GM04504 (cell line): Measurements from ENCODE around the gene MYL4.
"Not testable (repeated sequence)": the region's sequence is repeated elsewhere in the genome, so short reads cannot be mapped to it uniquely, and the experiment has no call there.

ENCODE experiments used
- DNase-seq: peaks from one replicate; pipeline ENCODE4 v3.0.0-alpha.2; 2012; ENCODE audit warnings: low read depth

MYL4 gene

DNA sequence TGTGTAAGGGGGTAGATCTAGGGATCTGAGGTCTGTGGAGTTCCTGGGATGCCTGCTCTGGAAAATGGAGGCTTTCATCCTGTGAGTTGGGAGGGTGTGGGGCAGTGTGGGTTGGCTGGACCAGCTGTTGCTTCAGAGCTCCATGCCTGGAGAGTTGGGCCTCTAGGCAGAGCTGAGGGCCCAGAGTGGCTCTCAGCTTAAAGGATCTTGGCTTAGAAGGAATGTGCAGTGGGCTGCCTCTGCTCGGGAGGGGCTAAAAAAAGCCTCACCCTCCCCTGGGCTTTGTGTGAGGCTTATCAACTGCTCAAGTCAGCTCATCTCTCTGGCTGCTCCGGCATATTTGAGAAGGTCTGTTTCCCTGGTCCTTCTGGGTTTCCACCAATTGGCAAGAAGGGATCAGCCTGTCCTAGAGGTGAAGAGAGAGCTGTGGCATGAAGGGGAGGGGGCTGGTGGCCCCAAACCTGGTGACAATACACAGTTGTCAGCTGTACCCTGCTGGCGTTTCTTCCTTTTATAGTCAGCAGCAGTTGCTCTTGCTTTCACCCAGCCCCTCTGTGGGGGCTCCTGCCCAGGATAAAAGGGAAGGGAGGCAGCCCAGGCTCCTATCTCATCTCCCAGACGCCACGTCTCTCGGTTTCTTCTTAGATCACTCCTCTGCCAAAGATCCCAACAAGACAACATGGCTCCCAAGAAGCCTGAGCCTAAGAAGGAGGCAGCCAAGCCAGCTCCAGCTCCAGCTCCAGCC is at the start of gene MYL4:
Gene MYL4 (plus strand): TSS at position 605 of the 745 bp plus-strand sequence. CDS start 75 bp downstream, at position 680.
- DNase-seq = no peak

DNA sequence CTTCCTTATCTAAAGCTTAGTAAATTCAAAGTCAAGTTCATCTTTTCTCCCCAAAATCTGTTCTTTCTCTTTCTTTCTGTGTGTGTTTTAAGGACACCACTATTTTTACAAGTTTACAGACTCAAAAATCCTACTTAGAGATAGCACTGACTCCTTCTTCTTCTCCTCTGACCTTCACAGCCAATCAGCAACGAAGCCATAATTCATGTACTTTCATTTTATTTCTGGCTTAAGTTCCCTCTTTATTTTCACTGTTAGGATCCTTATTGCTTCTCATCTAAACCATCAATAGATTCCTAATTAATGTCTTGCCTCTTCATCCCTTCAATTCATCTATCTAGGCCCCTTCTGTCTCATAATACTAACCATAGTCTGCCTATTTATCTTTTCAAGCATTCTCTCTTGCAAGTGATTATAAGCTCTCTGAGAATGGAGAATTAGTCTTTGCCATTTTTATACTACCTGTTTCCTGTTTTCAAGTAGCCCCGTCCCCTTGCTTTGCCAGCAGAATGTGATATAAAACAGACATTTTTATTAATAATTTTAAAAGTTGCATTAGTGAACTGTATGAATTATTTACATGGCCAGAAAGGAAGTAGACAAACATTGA is 47.0 kb upstream of the MYL4 start:
- DNase-seq = no peak

DNA sequence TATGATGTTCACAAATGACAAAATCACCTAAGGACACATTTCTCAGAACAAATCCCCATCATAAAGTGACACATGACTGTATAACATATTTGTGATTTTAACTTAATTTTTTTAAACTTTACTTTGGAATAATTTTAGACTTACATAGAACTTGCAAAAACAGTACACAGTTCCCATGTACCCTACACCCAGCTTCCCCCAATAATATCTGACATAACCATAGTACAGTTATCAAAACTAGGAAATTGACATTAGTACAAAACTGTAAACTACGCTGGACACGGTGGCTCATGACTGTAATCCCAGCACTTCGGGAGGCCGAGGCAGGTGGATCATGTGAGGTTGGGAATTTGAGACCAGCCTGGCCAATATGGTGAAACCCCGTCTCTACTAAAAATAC is 44.9 kb upstream of the MYL4 start:
- DNase-seq = no peak

DNA sequence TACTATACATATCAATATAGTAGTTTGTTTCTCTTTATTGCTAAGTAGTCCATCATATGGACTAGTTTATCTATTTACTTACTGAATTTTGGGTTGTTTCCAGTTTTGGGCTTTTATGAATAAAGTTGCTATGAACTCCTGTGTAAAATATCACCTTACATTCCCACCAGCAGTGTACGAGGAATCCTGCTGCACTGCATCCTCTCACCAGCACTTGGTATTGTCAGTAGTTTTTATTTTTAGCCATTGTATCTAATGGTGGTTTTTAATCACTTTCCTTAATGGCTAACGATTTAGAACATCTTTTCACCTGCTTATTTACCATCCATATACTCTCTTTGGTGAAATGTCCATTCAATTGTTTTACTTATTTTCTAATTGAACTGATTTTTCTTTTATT is 44.0 kb upstream of the MYL4 start:
- no peak for DNase-seq

DNA sequence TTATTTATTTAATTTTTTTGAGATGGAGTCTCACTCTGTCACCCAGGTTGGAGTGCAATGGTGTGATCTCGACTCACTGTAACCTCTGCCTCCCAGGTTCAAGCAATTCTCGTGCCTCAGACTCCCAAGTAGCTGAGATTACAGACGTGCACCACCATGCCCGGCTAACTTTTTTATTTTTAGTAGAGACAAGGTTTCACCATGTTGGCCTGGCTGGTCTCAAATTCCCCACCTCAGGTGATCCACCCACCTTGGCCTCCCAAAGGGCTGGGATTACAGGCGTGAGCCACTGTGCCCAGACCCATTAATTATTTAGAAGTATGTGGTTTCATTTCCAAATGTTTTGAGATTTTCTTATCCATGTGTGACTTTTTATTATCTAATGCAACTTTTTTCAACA is 42.3 kb upstream of the MYL4 start:
- not testable (repeated sequence) for DNase-seq

DNA sequence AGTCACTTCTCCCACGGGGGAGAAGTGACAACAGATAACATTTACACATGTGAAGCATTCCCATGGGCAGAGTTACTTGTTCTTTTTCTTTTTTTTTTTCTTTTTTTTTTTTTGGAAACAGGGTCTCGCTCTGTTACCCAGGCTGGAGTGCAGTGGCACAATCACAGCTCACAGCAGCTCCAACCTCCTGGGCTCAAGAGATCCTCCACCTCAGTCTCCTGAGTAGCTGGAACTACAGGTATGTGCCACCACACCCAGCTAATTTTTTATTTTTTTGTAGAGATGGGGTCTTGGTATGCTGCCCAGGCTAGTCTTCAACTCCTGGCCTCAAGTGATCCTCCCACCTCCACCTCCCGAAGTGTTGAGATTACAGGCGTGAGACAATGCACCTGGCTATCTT is 40.3 kb upstream of the MYL4 start:
- not testable (repeated sequence) for DNase-seq

DNA sequence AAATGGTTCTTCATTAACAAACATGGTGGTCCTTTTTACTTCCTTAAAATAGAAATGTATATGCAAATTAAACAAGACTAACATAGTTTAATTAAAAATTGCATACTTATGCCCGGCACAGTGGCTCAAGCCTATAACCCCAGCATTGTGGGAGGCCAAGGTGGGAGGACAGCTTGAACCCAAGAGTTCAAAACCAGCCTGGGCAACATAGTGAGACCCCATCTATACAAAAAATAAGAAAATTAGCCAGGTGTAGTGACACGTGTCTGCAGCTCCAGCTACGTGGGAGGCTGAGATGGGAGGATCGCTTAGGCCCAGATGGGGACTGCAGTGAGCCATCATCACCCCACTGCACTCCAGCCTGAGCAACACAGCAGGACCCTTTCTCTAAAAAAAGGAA is 38.4 kb upstream of the MYL4 start:
- no peak for DNase-seq

DNA sequence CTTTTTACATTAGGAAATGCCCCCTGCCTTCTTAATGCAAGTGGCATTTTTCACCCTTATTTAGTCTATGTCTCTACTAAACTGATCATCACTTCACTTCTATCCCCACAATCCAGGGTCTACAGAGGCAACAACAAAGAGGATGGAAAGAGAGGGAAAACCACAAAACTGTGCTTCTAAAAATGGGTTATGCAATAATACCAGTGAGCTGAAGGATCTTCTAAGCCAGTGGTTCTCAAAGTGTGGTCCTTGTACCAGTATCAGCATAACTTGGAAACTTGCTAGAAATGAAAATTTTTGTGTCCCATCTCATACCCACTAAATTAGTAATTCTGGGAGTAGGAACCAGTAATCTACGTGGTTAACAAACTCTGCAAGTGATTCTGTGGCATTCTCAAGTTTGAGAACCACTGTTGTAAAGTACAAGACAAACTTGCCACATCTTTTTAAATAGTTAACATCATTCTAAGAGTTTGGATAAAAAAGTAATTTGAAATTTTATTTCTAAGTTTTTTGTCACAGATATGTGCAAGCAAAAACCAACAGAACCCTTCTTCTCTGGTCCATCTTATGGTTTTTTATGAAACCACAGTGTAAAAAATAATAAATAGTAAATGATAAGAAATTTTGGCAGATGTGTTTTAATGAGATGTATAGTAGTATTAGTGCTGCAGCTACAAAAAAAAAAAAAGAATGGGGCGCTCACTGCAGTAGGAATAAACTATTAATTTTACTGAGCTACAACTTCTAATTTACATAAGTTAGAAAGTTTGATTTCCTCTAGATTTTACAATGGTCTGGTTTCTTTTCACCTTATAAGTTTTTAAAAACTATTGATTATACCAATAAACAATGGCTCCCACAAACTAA is 36.2 kb upstream of the MYL4 start:
- DNase-seq = no peak

DNA sequence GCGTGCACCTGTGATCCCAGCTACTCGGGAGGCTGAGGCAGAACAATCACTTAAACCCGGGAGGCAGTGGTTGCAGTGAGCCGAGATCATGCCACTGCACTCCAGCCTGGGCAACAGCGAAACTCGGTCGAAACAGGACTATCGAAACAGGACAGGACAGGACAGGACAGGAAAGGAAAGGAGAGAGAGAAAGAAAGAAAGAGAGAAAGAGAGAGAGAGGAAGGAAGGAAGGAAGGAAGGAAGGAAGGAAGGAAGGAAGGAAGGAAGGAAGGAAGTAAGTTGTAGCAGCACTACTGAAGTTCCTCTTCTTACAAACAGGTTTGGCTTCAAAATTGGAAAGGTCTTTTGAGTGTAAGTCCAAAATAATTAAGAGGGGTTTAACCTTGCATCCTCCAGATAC is 34.3 kb upstream of the MYL4 start:
- DNase-seq = not testable (repeated sequence)

DNA sequence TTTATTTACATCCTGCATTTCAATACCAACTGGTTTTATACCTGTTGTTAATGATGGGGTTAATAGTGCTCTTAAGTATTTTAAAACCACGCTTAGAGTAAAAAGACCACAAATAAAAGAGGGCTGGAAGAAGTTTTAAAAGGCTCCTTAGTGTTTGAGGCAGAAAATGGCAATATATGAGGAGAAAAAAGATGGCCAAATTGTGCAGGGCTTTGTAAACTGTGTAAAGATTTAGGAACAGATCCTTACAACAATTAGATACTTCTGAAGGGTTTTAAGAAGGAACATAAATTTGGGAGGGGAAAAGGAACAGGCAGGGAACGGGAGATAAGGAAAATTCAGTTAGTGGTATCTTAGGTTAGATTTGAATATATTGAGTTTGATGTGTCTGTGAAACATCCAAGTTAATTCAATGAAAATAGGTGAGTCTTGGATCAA is 32.7 kb upstream of the MYL4 start:
- DNase-seq = no peak

DNA sequence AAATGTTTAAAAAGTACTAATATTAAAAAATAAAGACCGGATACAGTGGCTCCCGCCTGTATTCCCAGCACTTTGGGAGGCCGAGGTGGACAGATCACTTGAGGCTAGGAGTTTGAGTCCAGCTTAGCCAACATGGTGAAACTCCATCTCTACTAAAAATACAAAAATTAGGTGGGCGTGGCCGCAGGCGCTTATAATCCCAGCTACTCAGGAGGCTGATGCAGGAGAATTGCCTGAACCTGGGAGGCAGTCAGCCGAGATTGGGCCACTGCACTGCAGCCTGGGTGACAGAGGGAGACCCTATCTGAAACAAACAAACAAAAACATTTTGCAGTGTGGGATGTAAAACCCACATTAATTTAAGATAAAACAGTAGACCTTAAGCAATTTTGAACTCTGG is 31.9 kb upstream of the MYL4 start:
- no peak for DNase-seq

DNA sequence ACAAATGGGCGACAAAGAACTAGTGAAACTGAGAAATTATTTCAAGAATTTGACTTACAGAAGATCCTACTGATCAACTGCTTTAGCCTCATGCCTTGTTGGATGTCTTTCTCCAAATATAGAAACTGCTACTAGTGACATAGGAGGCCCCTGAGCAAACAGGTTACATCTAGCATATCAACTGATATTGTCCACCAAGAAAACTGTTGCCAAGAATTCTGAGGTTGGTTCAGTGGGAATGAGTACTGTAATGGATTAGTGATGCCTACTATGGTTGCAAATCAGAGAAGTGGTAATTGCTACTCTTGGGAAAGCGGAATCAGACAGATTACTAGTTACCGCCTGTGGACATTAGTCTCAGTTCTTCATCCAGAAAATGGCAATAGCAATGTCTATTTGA is 30.0 kb upstream of the MYL4 start:
- no peak for DNase-seq

DNA sequence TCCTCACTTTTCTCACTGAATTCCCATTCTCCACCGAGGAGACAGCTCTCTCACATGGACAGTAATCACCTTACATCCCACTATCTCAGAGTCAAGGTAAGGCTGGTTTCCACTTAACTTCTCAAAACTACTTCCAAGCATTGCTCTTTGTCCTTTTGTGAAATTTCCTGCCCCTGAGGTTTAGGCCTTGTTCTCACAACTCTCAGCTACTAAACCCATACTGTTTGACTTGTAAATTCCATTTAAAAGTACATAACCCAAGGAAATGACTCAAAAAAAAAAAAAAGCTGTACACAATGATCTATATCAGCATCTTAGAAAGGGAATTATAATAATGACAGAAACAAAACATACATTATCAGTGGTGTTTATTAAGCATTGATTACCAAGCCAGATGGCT is 28.8 kb upstream of the MYL4 start:
- DNase-seq = no peak

DNA sequence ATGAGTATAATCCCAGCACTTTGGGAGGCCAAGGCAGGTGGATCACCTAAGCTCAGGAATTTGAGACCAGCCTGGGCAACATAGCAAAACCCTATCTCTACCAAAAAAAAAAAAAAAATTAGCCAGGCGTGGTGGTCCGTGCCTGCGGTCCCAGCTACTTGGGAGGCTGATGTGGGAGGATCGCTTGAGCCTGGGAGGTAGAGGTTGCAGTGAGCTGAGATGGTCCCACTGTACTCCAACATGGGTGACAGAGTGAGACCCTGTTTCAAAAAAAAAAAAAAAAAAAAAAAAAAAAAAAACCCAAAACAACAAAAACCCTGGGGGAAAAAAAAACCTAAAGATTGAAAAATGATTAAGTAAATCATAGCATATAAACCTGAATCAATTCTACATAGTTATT is 28.2 kb upstream of the MYL4 start:
- DNase-seq = not testable (repeated sequence)

DNA sequence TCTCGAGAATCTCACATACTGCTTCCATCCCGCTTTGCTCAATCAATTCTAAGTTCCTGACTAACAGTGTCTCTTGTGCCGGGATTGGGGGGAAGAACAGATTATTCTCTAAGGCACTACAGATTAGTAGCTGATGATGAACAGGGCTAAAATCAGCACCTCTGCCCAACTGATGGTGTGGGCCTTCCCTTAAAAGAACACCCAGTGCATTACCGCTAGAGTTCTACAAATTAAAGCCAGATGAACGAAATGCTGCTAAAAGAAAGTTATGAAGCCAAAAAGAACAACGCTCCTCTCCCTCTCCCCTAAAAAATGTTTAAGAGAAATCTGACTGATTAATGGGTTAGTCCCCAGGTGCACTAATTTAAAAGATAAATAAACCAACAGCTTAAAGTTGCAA is 24.5 kb upstream of the MYL4 start:
- DNase-seq = no peak

DNA sequence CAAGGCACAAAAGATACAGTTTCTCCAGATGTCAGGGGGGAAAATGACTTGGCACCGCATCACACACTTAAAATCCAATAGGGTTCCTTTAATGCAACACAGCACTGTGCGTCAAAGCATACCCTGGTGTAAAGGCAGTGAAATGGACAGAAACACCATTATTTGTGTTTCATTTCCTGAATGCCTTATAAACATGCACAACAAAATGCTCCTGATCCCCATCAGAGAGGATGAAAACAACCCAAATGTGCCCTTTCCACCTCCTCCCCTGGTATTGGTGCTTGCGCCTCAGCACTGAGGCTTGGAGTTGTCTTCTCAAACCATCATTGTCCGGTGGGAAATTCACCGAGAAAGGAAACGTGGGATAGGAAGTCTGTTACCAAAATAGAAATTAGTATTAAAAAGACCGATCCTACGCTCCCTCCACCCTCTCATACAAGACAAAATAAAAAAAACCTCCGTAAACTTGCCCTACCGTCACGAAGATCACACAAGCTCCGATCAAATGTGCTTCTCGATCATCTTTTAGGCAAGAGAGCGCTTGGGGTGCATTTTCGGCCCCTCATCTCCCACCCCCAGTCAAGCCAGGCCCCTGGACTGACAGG is 20.8 kb upstream of the MYL4 start:
- peak; percentile 15 for DNase-seq

DNA sequence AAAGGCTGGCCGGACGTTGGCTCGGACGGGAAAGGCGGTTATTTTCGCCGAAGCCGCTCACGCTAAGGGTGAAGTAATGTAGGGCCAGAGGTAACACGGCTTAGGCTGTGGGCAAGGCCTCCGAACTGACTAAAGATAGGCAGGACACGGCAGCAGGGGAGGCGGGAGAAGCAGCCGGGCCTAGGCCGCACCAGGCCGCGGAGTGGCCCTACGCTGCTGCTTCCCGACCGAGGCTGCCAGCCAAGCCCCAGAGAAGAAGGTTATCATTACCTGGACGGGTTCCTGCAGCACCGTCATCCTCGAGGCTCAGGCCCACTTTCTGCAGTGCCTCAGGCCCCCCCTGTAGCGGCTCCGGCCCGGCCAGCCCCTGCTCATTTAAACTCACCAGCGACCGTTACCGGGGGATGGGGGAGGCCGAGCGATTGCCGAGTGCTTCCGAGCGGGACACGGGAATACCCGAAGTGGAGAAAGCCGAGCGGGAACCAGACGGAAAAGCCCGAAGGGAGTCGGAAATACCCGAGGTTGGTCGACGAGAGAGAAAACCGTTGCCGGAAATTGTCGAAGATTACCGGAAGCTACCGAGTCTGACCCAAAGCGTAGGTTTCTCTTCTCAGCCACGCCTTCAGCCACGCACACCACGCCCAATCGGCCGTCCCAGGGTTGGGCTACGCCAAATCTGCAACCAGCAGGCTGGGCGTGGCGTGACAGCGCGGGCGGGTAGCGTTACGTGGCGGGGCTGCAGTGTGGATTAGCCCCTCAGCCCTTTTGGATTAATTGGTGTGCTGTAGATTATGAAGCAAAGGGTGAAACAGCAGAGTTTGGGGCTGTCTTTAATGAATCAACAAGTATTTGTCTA is 20.0 kb upstream of the MYL4 start, which contains the start of gene CDC27:
Gene CDC27 (minus strand): TSS at position 420 of the 856 bp plus-strand sequence. CDS start 123 bp downstream, at position 297.
- peak; percentile 96 for DNase-seq

DNA sequence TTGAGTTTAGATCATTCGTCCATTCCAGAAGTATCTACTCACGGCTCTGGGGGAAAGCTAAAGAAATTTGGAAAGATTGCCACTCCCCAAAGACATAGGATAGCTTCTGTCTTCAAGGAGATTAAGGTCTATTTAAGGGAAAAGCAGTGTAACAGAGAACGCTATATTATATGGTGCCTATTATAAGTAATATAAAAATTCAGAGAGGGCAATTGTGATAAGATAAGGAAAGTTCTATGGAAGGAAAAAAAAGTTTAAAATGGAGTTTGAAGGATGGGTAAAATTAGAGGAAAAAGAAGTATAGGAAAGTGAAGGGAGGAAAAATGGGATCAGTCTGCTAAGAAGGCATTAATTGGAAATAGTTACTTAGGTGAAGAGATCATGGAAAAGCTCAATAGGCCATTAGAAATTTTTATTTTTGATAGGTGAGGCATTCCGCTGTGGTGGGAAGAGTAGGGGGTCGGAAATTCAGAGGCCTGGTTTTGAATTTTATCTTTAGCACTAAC is 19.4 kb upstream of the MYL4 start:
- DNase-seq = no peak

DNA sequence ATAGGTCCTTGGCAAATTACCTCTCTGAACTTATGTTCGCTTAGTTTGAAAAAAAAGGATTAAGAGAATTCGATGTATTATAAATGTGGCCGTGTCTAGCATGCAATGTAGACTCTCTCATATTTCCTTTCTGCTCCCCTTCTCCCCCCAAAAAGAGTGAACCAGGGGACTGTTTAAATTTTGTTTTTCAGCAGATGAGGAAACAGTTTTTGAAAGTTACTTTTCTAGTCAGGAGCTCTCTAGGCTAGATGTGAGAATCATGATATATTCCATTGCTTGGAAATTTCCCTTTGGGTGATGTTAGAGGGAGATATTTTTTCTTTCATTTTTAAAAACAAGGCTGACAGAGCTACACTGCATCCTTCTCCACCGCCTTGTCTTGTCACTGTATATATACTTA is 18.9 kb upstream of the MYL4 start:
- no peak for DNase-seq

DNA sequence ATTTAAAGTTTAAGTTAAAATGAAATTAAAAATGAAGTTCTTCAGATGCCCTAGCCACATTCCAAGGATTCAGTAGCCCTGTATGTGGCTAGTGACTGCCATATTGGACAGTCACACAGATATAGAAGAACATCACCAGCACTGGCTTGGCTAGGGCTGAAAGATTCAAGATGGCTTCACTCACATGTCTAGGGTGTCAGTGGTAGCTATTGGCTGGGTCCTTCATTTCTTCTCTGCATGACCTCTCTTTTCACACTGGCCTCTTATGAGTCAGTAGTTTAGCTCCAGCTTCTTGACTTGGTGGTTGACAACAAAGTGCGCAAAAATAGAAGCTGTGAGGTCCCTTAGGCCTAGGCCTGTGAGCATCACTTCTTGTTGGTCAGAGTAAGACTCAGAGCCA is 18.4 kb upstream of the MYL4 start:
- DNase-seq = no peak

DNA sequence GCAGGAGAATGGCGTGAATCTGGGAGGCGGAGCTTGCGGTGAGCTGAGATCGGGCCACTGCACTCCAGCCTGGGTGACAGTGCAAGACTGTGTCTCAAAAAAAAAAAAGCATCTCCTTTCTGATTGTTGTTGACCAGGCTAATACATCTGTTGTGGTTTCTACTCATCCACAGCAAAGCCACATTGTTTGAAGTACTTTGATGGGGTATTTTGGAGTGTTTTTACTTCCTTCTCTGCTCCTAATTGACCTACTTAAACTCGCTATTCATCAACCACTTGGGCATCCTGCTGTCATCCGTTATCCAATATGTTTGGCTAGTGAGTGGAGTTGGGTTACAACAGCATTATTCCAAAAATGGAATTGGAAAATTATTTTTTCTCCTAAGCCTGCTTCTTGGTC is 16.6 kb upstream of the MYL4 start:
- peak; percentile 27 for DNase-seq
